ENCODE data around the gene MCCC1.

The MCCC1 gene

GRCh38 chr3:182979674-182980191 lies 119.6 kb downstream of the MCCC1 start:
- DNase-seq, result peak; percentile 50

- peak; percentile 49 for DNase-seq
Measured at GRCh38 chr3:182979103-182979673, 120.1 kb downstream of the MCCC1 start.

- DNase-seq, result no peak
Measured at GRCh38 chr3:182978387-182978786, 120.9 kb downstream of the MCCC1 start.

GRCh38 chr3:182973047-182973446 lies 126.2 kb downstream of the MCCC1 start:
- no peak for DNase-seq

- no peak for DNase-seq
Measured at GRCh38 chr3:182972387-182972786, 126.9 kb downstream of the MCCC1 start.

- DNase-seq, result no peak
Measured at GRCh38 chr3:182971637-182972036, 127.7 kb downstream of the MCCC1 start.

- no peak for DNase-seq
Measured at GRCh38 chr3:182970811-182971418, 128.4 kb downstream of the MCCC1 start.

- no peak for DNase-seq
Measured at GRCh38 chr3:182969853-182970252, 129.4 kb downstream of the MCCC1 start.

GRCh38 chr3:182969277-182969676 lies 130.0 kb downstream of the MCCC1 start:
- DNase-seq, result no peak

GRCh38 chr3:182967218-182968204 lies 131.8 kb downstream of the MCCC1 start:
- DNase-seq, result no peak

- DNase-seq, result no peak
Measured at GRCh38 chr3:182965861-182966366, 133.4 kb downstream of the MCCC1 start.
